GM18951 (cell line): ENCODE data around the gene MAST4.
"Not testable (repeated sequence)": the region's sequence is repeated elsewhere in the genome, so short reads cannot be mapped to it uniquely, and the experiment has no call there.

ENCODE experiments used
- POLR2A ChIP-seq: IDR thresholded peaks from 4 replicates; pipeline ENCODE4 v1.6.1; 2011; ENCODE audit warnings: mild to moderate bottlenecking; ENCODE audit not compliant: insufficient read length, insufficient read depth; ENCODE audit errors: extremely low read depth
- in situ Hi-C: fragments of 300-500 bp; cut with MboI; formaldehyde crosslinking; loops from one replicate; pipeline ENCODE4 v1.12.0; 2022; ENCODE audit warnings: low sequenced_read_pairs, mixed read lengths, inconsistent platforms; ENCODE audit not compliant: unreplicated experiment

Gene MAST4

GRCh38 chr5:67123819-67124218 is 527.6 kb downstream of the MAST4 start:
- in situ Hi-C loops: no loop called here

GRCh38 chr5:67124556-67124955 is 528.4 kb downstream of the MAST4 start:
- no peak for TF ChIP-seq POLR2A
- in situ Hi-C loops: no loop called here

More at GRCh38 chr5:67123819-67124218, 527.6 kb downstream of the MAST4 start:
- no peak for TF ChIP-seq POLR2A

GRCh38 chr5:67127347-67127895 is 531.2 kb downstream of the MAST4 start:
- in situ Hi-C loops: not testable (repeated sequence)

- in situ Hi-C loops: no loop called here
These were observed 533.6 kb downstream of the MAST4 start for GRCh38 chr5:67129768-67130167.

GRCh38 chr5:67133217-67133616 is 537.0 kb downstream of the MAST4 start:
- in situ Hi-C loops: no loop called here
- TF ChIP-seq POLR2A: no peak

More at GRCh38 chr5:67129768-67130167, 533.6 kb downstream of the MAST4 start:
- no peak for TF ChIP-seq POLR2A

- in situ Hi-C loops: no loop called here
- no peak for TF ChIP-seq POLR2A
These were observed 537.6 kb downstream of the MAST4 start for GRCh38 chr5:67133776-67134175.

- no peak for TF ChIP-seq POLR2A
- in situ Hi-C loops: no loop called here
These were observed 539.3 kb downstream of the MAST4 start for GRCh38 chr5:67135381-67135984.

GRCh38 chr5:67139030-67139429 is 542.8 kb downstream of the MAST4 start:
- in situ Hi-C loops: no loop called here

GRCh38 chr5:67140413-67140812 is 544.2 kb downstream of the MAST4 start:
- TF ChIP-seq POLR2A: no peak
- in situ Hi-C loops: no loop called here

More at GRCh38 chr5:67139030-67139429, 542.8 kb downstream of the MAST4 start:
- TF ChIP-seq POLR2A: no peak

GRCh38 chr5:67141644-67142043 is 545.5 kb downstream of the MAST4 start:
- TF ChIP-seq POLR2A: no peak
- in situ Hi-C loops: no loop called here

- in situ Hi-C loops: no loop called here
These were observed 546.6 kb downstream of the MAST4 start for GRCh38 chr5:67142816-67143215.

GRCh38 chr5:67143549-67143948 is 547.4 kb downstream of the MAST4 start:
- TF ChIP-seq POLR2A: no peak
- in situ Hi-C loops: no loop called here

More at GRCh38 chr5:67142816-67143215, 546.6 kb downstream of the MAST4 start:
- no peak for TF ChIP-seq POLR2A

GRCh38 chr5:67144183-67144639 is 548.0 kb downstream of the MAST4 start:
- in situ Hi-C loops: no loop called here
- TF ChIP-seq POLR2A: no peak

- in situ Hi-C loops: no loop called here
These were observed 550.4 kb downstream of the MAST4 start for GRCh38 chr5:67146574-67146973.

More at GRCh38 chr5:67146574-67146973, 550.4 kb downstream of the MAST4 start:
- no peak for TF ChIP-seq POLR2A
